H1 (cell line): ENCODE data around the gene PLPP4. TPM values are rescaled to one million over a fixed set of nuclear protein-coding genes. Genes with fewer than 3 reads are reported as not detected.

Experiments
- CTCF ChIA-PET: fragments of 300-600 bp; sonication (Branson Sonifier 250); formaldehyde crosslinking; loops from one replicate; lab custom pipeline; 2021; ENCODE audit not compliant: partially characterized antibody; lab: Charles Lee
- POLR2A ChIA-PET: fragments of 300-600 bp; sonication (Branson Sonifier 250); formaldehyde crosslinking; loops from one replicate; lab custom pipeline; 2021; ENCODE audit warnings: inconsistent platforms; ENCODE audit not compliant: partially characterized antibody; lab: Charles Lee
- DNase-seq, 2 experiments: peaks; one replicate each; pipeline versions ENCODE4 v3.0.0 to v3.0.0-alpha.2; 2010 to 2022; ENCODE audit warnings: low spot score in 2 of 2, low read depth in 1 of 2, mixed read lengths in 1 of 2
- FAIRE-seq: peaks from 2 replicates; lab custom pipeline; 2011; peaks lifted over from hg19 to GRCh38; lab: Jason Lieb, UNC
- H2AFZ ChIP-seq: 2 replicates; pipeline ENCODE4 v1.8.1; 2012; ENCODE audit warnings: low read length, inconsistent platforms
- H2AK5ac ChIP-seq: 2 replicates; pipeline ENCODE4 v1.6.1; 2013; ENCODE audit warnings: low read depth, low read length
- H2BK120ac ChIP-seq: replicated peaks from 2 replicates; pipeline ENCODE3; 2013; ENCODE audit warnings: low read depth, low read length, inconsistent platforms
- H2BK12ac ChIP-seq: 2 replicates; pipeline ENCODE4 v1.6.1; 2013; ENCODE audit warnings: low read depth, low read length
- H2BK15ac ChIP-seq: 2 replicates; pipeline ENCODE4 v1.6.1; 2013; ENCODE audit warnings: low read length
- H2BK20ac ChIP-seq: 2 replicates; pipeline ENCODE4 v1.6.1; 2013; ENCODE audit warnings: low read length
- H2BK5ac ChIP-seq: 2 replicates; pipeline ENCODE4 v1.6.1; 2013; ENCODE audit warnings: low read depth, low read length
- H3K14ac ChIP-seq: 2 replicates; pipeline ENCODE4 v1.6.1; 2013; ENCODE audit warnings: inconsistent platforms; ENCODE audit not compliant: insufficient read length
- H3K18ac ChIP-seq: 2 replicates; pipeline ENCODE4 v1.6.1; 2013; ENCODE audit warnings: low read length; ENCODE audit errors: extremely low read depth
- H3K23ac ChIP-seq: 2 replicates; pipeline ENCODE4 v1.6.1; 2013; ENCODE audit warnings: inconsistent platforms; ENCODE audit not compliant: insufficient read length
- H3K23me2 ChIP-seq: 2 replicates; pipeline ENCODE4 v1.6.1; 2013; ENCODE audit warnings: low read depth, low read length
- H3K27ac ChIP-seq: 2 replicates; pipeline ENCODE4 v1.6.1; 2011; ENCODE audit warnings: low read depth, low read length, inconsistent platforms
- H3K27me3 ChIP-seq, 4 experiments: replicated peaks in 1 of 4; 1 replicate in 1 of 4; 2 replicates in 3 of 4; pipeline versions ENCODE4 v1.6.1 to v1.8.1; 2011 to 2013; ENCODE audit warnings: low read length in 3 of 4, mild to moderate bottlenecking in 3 of 4, inconsistent platforms in 2 of 4, mixed read lengths in 2 of 4, moderate library complexity in 1 of 4; ENCODE audit not compliant: control insufficient read depth in 3 of 4, insufficient read depth in 3 of 4; ENCODE audit errors: extremely low read depth in 1 of 4
- H3K36me3 ChIP-seq, 4 experiments: 2 replicates each; pipeline versions ENCODE4 v1.6.1 to v1.8.1; 2011 to 2013; ENCODE audit warnings: mild to moderate bottlenecking in 4 of 4, low read length in 3 of 4, moderate library complexity in 2 of 4, control low read depth in 1 of 4, inconsistent platforms in 1 of 4; ENCODE audit not compliant: insufficient read depth in 4 of 4, control insufficient read depth in 2 of 4
- H3K4ac ChIP-seq: replicated peaks from 2 replicates; pipeline ENCODE3; 2013; ENCODE audit warnings: low read length, low read depth, mixed read lengths, inconsistent platforms; ENCODE audit not compliant: insufficient read length
- H3K4me1 ChIP-seq, 4 experiments: replicated peaks in 1 of 4; 1 replicate in 1 of 4; 2 replicates in 3 of 4; pipeline versions ENCODE4 v1.6.1 to v1.8.1; 2011 to 2013; ENCODE audit warnings: low read length in 3 of 4, inconsistent platforms in 2 of 4, mixed read lengths in 1 of 4; ENCODE audit not compliant: insufficient read depth in 4 of 4, control insufficient read depth in 3 of 4
- H3K4me2 ChIP-seq, 2 experiments: 2 replicates each; pipeline versions ENCODE4 v1.6.1 to v1.8.1; 2011 to 2013; ENCODE audit warnings: low read depth in 2 of 2, low read length in 2 of 2, control low read depth in 1 of 2, inconsistent platforms in 1 of 2, mild to moderate bottlenecking in 1 of 2; ENCODE audit not compliant: insufficient read depth in 1 of 2
- H3K4me3 ChIP-seq, 4 experiments: fragments of 200-600, 300-600 bp in 1 of 4; sonication (generic), shearing (Covaris generic), sonication (Bioruptor Twin) in 1 of 4; 2 replicates each; pipeline versions ENCODE4 v1.5.1 to v1.8.1; 2011 to 2016; ENCODE audit warnings: low read length in 4 of 4, low read depth in 3 of 4, control low read depth in 2 of 4, inconsistent platforms in 2 of 4, mild to moderate bottlenecking in 2 of 4, mixed read lengths in 1 of 4, moderate library complexity in 1 of 4; ENCODE audit not compliant: insufficient read depth in 2 of 4; ENCODE audit errors: extremely low read depth in 1 of 4
- H3K56ac ChIP-seq: replicated peaks from 2 replicates; pipeline ENCODE3; 2013; ENCODE audit warnings: low read depth, mild to moderate bottlenecking, mixed read lengths, low read length, inconsistent platforms; ENCODE audit not compliant: insufficient read length
- H3K79me1 ChIP-seq: 2 replicates; pipeline ENCODE4 v1.6.1; 2013; ENCODE audit warnings: low read depth, low read length, control low read depth
- H3K79me2 ChIP-seq, 2 experiments: 2 replicates each; pipeline versions ENCODE4 v1.6.1 to v1.8.1; 2012 to 2013; ENCODE audit warnings: low read length in 2 of 2, mild to moderate bottlenecking in 2 of 2, inconsistent platforms in 1 of 2; ENCODE audit not compliant: insufficient read depth in 2 of 2, control insufficient read depth in 1 of 2
- H3K9ac ChIP-seq, 4 experiments: replicated peaks in 1 of 4; 1 replicate in 1 of 4; 2 replicates in 3 of 4; pipeline versions ENCODE4 v1.6.1 to v1.8.1; 2011 to 2013; ENCODE audit warnings: low read depth in 3 of 4, low read length in 3 of 4, control low read depth in 2 of 4, mild to moderate bottlenecking in 2 of 4, moderate library complexity in 2 of 4, inconsistent platforms in 1 of 4; ENCODE audit errors: extremely low read depth in 1 of 4
- H3K9me3 ChIP-seq, 2 experiments: 2 replicates each; pipeline versions ENCODE4 v1.6.1 to v1.8.1; 2012 to 2013; ENCODE audit warnings: mild to moderate bottlenecking in 2 of 2, moderate library complexity in 2 of 2, control low read depth in 1 of 2, inconsistent platforms in 1 of 2, low read depth in 1 of 2, low read length in 1 of 2, mixed read lengths in 1 of 2; ENCODE audit not compliant: insufficient read depth in 2 of 2
- H4K20me1 ChIP-seq, 2 experiments: replicated peaks in 1 of 2; 2 replicates each; pipeline versions ENCODE3 to v1.8.1; 2011 to 2013; ENCODE audit warnings: inconsistent platforms in 2 of 2, low read length in 2 of 2, mild to moderate bottlenecking in 1 of 2; ENCODE audit not compliant: insufficient read depth in 2 of 2, control insufficient read depth in 1 of 2
- H4K5ac ChIP-seq: 2 replicates; pipeline ENCODE4 v1.6.1; 2013; ENCODE audit warnings: low read length, low read depth, mixed read lengths, inconsistent platforms; ENCODE audit not compliant: insufficient read length
- H4K8ac ChIP-seq: 2 replicates; pipeline ENCODE4 v1.8.0; 2013; ENCODE audit warnings: mild to moderate bottlenecking, moderate library complexity, low read length, inconsistent platforms; ENCODE audit not compliant: insufficient read depth; ENCODE audit errors: extremely low read depth
- H4K91ac ChIP-seq: replicated peaks from 2 replicates; pipeline ENCODE3; 2013; ENCODE audit warnings: low read length, mixed read lengths, inconsistent platforms; ENCODE audit not compliant: insufficient read length
- ASH2L ChIP-seq: fragments of 200-600, 300-600 bp; sonication (generic); IDR thresholded peaks from one replicate; pipeline ENCODE4 v1.7.1; 2017; ENCODE audit warnings: low read length
- CEBPB ChIP-seq: IDR thresholded peaks from 2 replicates; pipeline ENCODE4 v1.6.1; 2012; ENCODE audit warnings: low read depth, low read length
- EP300 ChIP-seq, 2 experiments: IDR thresholded peaks; 1 replicate in 1 of 2; 2 replicates in 1 of 2; pipeline ENCODE4 v1.6.1; 2011 to 2012; ENCODE audit warnings: low read depth in 2 of 2, low read length in 2 of 2, mild to moderate bottlenecking in 2 of 2, borderline replicate concordance in 1 of 2, inconsistent platforms in 1 of 2, moderate library complexity in 1 of 2
- EZH2 ChIP-seq: fragments of 200-600 bp; sonication (generic); IDR thresholded peaks from 2 replicates; pipeline ENCODE4 v1.7.1; 2012; ENCODE audit warnings: low read depth, mild to moderate bottlenecking, moderate library complexity, low read length, inconsistent platforms; ENCODE audit not compliant: severe bottlenecking
- JUND ChIP-seq: IDR thresholded peaks from 2 replicates; pipeline ENCODE4 v1.6.1; 2011; ENCODE audit warnings: mild to moderate bottlenecking, improper control_type of control experiment, low read length
- KDM1A ChIP-seq: fragments of 200-600, 300-600 bp; sonication (generic); IDR thresholded peaks from 2 replicates; pipeline ENCODE4 v1.7.1; 2016; ENCODE audit warnings: mild to moderate bottlenecking, low read length, borderline replicate concordance
- POLR2AphosphoS5 ChIP-seq: IDR thresholded peaks from 2 replicates; pipeline ENCODE4 v1.6.1; 2011; ENCODE audit warnings: low read depth, low read length
- WGBS, 2 experiments: shearing (Covaris generic) in 1 of 2; methylation state at CpG; one replicate each; pipeline versions ENCODE4 v1.1.6 to v1.1.7; 2013 to 2015; ENCODE audit warnings: low lambda C conversion rate in 2 of 2, mixed read lengths in 2 of 2, inconsistent platforms in 1 of 2, low coverage in 1 of 2, missing lambda C conversion rate in 1 of 2; ENCODE audit not compliant: insufficient replicate concordance in 2 of 2, insufficient coverage in 1 of 2, insufficient read length in 1 of 2; ENCODE audit errors: extremely low coverage in 1 of 2, missing lambda C conversion rate in 1 of 2; 5-methylcytosine and 5-hydroxymethylcytosine counted together
- polyA plus RNA-seq, 7 experiments: library from polyadenylated mRNA; depleted of rRNA in 3 of 7; stranded (reverse) in 5 of 7; unstranded in 2 of 7; fragments of >200 nt in 5 of 7; fragments of 200-250 nt in 2 of 7; gene quantifications; 1 replicate in 5 of 7; 2 replicates in 1 of 7; 4 replicates in 1 of 7; pipeline versions ENCODE4 v1.2.1 to v1.2.3, GENCODE V29; 2011 to 2013; ENCODE audit warnings: missing spikeins in 2 of 7, mixed read lengths in 2 of 7
- total RNA-seq: library from RNA; stranded (reverse); fragmentation: NEBNext Ultra II Directional; extraction: Animal tissue kit (Norgen Biotek cat#: 25700); gene quantifications from 2 replicates; pipeline ENCODE4 v1.2.1, GENCODE V29; 2021
- TF ChIP-seq, protein P1 (sequence below): IDR thresholded peaks from 2 replicates; pipeline ENCODE4 v1.6.1; 2012; ENCODE audit warnings: low read length, inconsistent platforms

PLPP4 gene
- total and polyA plus RNA-seq, 2 of the 8 experiments (the other 6 are each of a cell fraction or from before 2014, with no cell fraction given) = 0.30 TPM; not detected in 1

DNA sequence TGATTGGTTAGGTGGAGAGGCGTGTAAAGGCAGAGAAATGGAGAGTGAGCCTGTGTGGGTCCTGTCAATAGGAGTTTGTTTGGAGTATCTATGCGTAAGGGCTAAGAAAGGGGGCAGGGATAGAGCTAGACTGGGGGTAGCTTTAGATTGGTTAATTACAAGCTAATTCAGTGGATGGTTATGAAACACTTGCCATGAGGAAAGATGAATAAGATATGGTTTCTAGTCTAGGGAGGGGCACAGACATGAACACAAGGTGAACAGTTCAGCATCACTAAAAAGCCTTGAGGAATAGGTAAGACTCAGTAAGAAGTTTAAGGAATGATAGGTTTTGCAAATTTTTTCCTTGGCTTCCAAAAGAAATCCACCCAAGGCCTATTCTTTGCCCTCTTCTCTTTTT, 50.6 kb downstream of the PLPP4 start:
- Histone ChIP-seq H2BK120ac (no peak overlapping the region), H3K79me2 (no peaks in the 10 kb centered on the region), H3K18ac (no peak overlapping the region), H3K4me1 (no peaks in the 10 kb centered on the region), H2BK12ac (no peak overlapping the region), H3K27me3 (no peaks in the 10 kb centered on the region), H3K4ac (no peak overlapping the region), H2AFZ (no peak overlapping the region), H2AK5ac (no peak overlapping the region; the same call in 1 of the 2 replicates), H3K14ac (no peak overlapping the region), H3K4me2 (no peak overlapping the region), H4K8ac (no peak overlapping the region), H3K36me3 (no peaks in the 10 kb centered on the region), H3K23ac (no peak overlapping the region)
- POLR2A ChIA-PET = no interaction called here
- FAIRE-seq = no peak
- CTCF ChIA-PET = interaction anchor here (1.5 kb wide), 2 partner anchors 8 to 84 kb away, joined by 3 to 6 read pairs; no protein-coding TSS in a partner anchor
- TF ChIP-seq EP300 (IDR thresholded peaks at IDR 0.05; ENCODE audit: borderline replicate concordance in 1 of 2, low read depth in 2 of 2, low read length in 2 of 2) = no peak
- TF ChIP-seq ASH2L = no peak
- TF ChIP-seq POLR2AphosphoS5 = no peak
- TF ChIP-seq, protein P1, sequence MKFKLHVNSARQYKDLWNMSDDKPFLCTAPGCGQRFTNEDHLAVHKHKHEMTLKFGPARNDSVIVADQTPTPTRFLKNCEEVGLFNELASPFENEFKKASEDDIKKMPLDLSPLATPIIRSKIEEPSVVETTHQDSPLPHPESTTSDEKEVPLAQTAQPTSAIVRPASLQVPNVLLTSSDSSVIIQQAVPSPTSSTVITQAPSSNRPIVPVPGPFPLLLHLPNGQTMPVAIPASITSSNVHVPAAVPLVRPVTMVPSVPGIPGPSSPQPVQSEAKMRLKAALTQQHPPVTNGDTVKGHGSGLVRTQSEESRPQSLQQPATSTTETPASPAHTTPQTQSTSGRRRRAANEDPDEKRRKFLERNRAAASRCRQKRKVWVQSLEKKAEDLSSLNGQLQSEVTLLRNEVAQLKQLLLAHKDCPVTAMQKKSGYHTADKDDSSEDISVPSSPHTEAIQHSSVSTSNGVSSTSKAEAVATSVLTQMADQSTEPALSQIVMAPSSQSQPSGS = no peak
- no peak for TF ChIP-seq JUND
- no peak for TF ChIP-seq EZH2
- no peak for TF ChIP-seq KDM1A
- TF ChIP-seq CEBPB = no peak
- TF ChIP-seq, all 59 proteins: peak for 0
- Histone ChIP-seq H3K23me2 (no peaks in the 10 kb centered on the region), H3K9me3 (no peaks in the 10 kb centered on the region), H3K56ac (no peak overlapping the region), H2BK20ac (no peak overlapping the region), H3K9ac (no peak overlapping the region), H2BK5ac (no peak overlapping the region), H3K27ac (no peak overlapping the region), H2BK15ac (no peak overlapping the region), H4K91ac (no peak overlapping the region), H3K4me3 (no peak overlapping the region), H4K5ac (no peak overlapping the region), H3K79me1 (no peaks in the 10 kb centered on the region), H4K20me1 (no peaks in the 10 kb centered on the region)
- DNase-seq = no peak
- WGBS, 2 experiments = 94% methylated on average over 2 of the region's 2 CpGs; no CpG with 5 or more reads in 1 of the 2 experiments
